GM18502 (cell line): ENCODE measurements around the gene ACP7.
A peak's percentile ranks its signal among the peaks of the same experiment; 100 is the strongest.
"Not testable (repeated sequence)": the region's sequence is repeated elsewhere in the genome, so short reads cannot be mapped to it uniquely, and the experiment has no call there.

Source experiments
- ATAC-seq: cut with Tn5 transposase; IDR thresholded peaks from one replicate; pipeline ENCODE4 v1.9.1; 2021; ENCODE audit warnings: mild to moderate bottlenecking; ENCODE audit not compliant: unreplicated experiment, poor library complexity

Gene ACP7

GRCh38 chr19:39103151-39103550, 19.0 kb downstream of the ACP7 start:
- no peak for ATAC-seq

DNA sequence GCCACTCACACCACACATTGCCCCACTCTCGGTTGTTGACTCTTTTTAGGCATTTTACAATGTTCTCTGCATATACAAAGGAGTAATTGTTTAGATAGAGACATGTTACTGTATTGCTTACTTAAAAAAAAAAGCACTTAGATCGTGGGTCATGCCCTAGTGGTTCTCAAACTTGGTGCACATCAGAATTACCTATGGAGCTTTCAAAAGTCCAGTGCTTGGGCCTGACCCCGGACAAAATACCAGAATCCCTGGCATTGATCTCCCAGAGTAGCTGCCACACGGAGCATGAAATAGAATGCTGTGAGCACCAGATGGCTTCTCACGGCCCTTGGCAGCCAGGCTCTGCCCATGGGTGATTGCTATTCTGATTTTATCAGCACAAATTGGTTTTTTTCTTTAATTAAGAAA, 20.0 kb downstream of the ACP7 start:
- ATAC-seq: no peak

DNA sequence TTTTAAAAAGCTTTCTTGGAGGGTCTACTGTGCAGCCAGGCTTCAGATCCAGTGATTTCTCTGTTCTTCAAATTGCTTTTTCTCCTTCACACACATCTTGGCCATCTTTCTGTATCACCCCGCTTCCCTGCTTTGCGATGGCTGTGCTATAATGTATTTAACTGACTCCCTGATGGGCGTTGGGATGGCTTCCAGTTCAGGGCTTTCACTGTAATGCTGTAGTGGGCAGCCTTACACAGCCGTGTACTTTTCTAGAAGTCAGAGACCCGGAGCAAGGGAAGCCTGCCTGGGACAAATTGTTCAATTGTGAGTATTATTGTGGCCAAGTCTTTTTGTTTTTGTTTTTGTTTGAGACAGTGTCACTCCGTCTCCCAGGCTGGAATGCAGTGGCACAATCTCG, 22.0 kb downstream of the ACP7 start:
- ATAC-seq: no peak

DNA sequence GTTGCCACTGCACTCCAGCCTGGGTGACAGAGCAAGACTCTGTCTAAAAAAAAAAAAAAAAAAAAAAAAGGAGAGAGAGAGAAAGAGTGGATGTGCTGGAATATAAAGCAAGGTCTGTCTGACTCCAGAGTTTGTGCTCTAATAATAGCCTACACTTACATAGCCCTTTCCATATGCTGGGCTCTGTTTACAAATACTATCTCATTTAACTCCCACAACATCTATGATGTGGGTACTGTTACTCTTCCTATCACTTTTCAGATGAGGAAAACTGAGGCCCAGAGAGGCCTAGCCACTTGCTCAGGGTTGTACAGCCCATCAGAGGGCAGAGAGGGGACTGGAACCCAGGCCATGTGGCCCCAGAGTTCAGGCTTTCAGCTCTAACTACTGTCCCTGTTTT, 25.5 kb downstream of the ACP7 start:
- ATAC-seq: no peak

DNA sequence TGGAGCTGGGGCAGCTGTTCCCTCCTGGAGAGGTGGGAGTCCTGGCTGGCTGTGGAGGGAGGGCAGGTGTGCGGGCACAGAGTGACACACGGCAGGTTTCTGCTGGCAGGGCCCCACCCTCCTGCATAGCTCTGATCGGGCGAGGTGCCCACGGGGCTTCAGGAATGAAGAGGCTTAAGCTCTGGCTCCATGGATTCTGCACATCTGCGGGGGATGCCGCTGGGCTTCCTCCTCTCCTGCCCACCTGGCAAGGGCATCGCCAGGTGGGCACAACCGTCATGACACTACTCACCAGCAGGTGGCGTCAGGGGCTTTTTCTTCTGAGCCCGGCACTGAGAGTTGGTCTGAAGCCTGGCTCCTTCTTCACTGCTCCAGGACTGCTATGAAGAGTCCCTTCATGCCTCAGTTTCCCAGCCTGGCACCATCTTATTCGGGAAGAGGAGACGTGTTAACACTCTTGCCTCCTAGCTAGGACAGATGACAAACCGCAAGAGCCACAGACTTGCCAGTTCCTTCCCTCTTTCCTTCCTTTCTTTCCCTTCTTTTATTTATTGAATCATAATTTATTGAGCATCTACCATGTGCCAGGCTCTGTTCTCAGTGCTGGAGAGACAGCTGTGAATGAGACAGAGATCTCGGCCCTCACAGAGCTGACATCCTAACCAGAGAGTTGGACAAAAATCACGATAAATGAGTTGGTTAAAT, 26.2 kb downstream of the ACP7 start:
- ATAC-seq: no peak

DNA sequence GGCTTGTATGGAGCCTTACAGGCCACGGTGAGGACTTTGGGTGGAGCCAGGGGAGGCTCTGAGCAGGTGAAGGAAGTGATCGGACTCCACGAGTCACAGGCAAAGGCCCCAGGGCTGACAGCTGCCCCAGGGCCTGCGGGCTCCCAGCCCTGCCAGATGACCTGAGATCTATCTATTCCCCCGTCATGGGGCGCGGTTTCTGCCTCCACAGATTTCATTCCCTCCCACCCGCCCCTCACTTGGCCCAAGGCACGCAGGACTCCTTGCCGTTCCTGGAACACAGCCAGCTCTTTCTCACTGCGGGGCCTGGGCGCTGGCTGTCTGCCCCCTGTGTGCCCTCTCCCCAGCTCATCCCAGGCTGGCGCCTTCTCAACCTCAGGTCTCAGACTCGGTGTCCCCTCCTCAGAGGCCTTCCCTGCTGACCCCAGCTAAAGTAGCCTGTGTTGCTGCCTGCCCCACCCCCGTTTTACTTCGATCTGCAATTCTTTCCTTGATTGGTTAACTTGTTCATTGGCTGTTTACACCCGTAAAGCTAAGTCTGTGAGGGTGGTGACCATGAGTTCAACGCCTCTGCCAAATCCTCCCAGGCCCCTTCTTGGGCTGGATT, 27.5 kb downstream of the ACP7 start:
- no peak for ATAC-seq

DNA sequence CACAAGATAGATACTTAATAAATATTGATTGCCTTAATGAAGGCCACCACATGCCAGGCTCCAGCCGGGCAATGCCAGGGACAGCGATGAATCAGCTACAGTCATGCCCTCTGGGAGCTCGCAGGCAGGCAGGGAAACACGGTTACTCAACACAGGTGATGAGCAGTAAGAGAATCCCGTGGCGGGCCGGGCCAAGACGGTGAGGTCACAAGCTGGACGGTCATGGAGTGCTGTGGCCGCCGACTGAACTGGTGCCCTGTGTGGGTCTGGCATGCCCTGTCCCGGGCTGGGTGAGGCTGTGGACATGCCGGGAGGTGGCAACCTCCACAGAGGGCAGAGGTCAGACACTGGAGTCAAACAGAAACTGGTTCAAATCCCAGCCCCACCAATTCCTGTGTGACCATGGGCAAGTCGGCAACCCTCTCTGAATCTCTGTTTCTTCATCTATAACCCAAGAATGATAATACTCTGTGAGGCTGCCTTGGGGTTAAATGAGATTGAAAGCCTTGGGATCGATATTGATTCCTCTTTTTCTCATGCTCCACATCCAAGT, 28.2 kb downstream of the ACP7 start:
- ATAC-seq: no peak

DNA sequence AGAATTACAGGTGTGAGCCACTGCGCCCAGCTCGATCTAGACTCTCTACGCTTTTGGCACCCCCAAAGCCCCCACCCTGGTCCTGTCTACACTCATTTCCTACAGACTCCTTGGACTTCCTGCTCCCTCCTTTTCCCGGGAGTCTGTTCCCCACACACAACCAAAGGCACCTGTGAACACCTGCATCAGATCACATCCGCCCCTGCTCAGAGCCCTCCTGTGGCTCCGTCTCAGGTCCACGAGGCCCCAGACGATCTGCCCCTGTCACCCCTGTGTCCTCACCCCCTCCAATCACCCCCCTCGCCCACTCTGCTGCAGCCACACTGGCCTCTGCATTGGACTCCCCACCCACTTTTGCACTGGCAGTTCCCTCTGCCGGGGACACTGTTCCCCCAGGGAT, 29.0 kb downstream of the ACP7 start:
- no peak for ATAC-seq

- no peak for ATAC-seq
Observed at GRCh38 chr19:39115105-39115847, 31.1 kb downstream of the ACP7 start.

- ATAC-seq: not testable (repeated sequence)
Observed at GRCh38 chr19:39117023-39117422, 32.9 kb downstream of the ACP7 start.

- ATAC-seq: no peak
Observed at GRCh38 chr19:39119830-39120229, 35.7 kb downstream of the ACP7 start.

DNA sequence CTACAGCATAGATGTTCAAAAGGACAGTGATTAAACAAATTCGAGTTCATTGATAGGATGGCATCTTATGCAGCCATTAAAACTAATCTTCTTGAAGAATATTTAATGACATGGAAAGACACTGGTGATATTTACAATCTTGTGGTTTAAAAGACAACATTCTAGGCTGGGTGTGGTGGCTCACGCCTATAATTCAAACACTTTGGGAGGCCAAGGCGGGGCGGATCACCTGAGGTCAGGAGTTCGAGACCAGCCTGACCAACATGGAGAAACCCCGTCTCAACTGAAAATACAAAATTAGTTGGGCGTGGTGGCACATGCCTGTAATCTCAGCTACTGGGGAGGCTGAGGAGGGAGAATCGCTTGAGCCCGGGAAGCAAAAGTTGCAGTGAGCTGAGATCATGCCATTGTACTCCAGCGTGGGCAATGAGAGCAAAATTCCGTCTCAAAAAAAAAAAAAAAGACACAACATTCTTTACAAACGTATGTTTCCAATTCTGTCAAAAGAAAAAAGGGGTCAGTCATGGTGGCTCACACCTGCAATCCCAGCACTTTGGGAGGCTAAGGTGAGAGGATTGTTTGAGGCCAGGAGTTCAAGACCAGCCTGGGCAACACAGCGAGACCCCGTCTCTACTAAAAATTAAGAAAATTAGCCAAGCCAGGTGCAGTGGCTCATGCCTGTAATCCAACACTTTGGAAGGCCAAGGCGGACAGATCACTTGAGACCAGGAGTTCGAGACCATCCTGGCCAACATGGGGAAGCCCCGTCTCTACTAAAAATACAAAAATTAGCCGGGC, 39.0 kb downstream of the ACP7 start:
- ATAC-seq: no peak

GRCh38 chr19:39124136-39124764, 40.1 kb downstream of the ACP7 start:
- ATAC-seq: no peak

- no peak for ATAC-seq
Observed at GRCh38 chr19:39125199-39125553, 41.0 kb downstream of the ACP7 start.

- ATAC-seq: peak; percentile 96
Observed at GRCh38 chr19:39125554-39126311, 41.6 kb downstream of the ACP7 start, which contains the start of gene PAK4. TSS of gene PAK4 (plus strand) at chr19:39125786. CDS start at chr19:39169554, 43,768 bp downstream.

GRCh38 chr19:39126312-39127187, 42.4 kb downstream of the ACP7 start:
- no peak for ATAC-seq

- ATAC-seq: no peak
Observed at GRCh38 chr19:39127812-39128515, 43.8 kb downstream of the ACP7 start.
